22Rv1 (cell line): ENCODE data around the gene OR51M1.

Experiments used
- CTCF ChIP-seq: fragments of 450-650 bp; IDR thresholded peaks from 2 replicates; pipeline ENCODE4 v1.5.1; 2017; ENCODE audit warnings: mild to moderate bottlenecking
- ZFX ChIP-seq: fragments of 450-650 bp; IDR thresholded peaks from 2 replicates; pipeline ENCODE4 v1.6.1; 2017; ENCODE audit warnings: antibody characterized with exemption, borderline replicate concordance

GRCh38 chr11:5405173-5405572 lies 21.6 kb downstream of the OR51M1 start:
- TF ChIP-seq CTCF (no peak), ZFX (no peak)
